HL-60 (cell line): ENCODE measurements around the gene HHIP.

Source experiments
- DNase-seq, 2 experiments: peaks; one replicate each; pipeline ENCODE4 v3.0.0-alpha.2; 2010 to 2020; ENCODE audit warnings: low read depth in 1 of 2, low spot score in 1 of 2
- H3K27ac ChIP-seq: fragments of 250-450 bp; sonication (Bioruptor Pico); replicated peaks from 2 replicates; pipeline ENCODE4 v1.5.1; 2020; ENCODE audit warnings: mild to moderate bottlenecking, moderate library complexity
- H3K27me3 ChIP-seq: fragments of 250-450 bp; sonication (Bioruptor Pico); 2 replicates; pipeline ENCODE4 v1.5.1; 2021; ENCODE audit warnings: mild to moderate bottlenecking, moderate library complexity; ENCODE audit not compliant: insufficient read depth, poor library complexity, severe bottlenecking
- H3K4me3 ChIP-seq: replicated peaks from 2 replicates; pipeline ENCODE4 v1.5.1; 2011; ENCODE audit warnings: mild to moderate bottlenecking, control low read depth, low read length; ENCODE audit not compliant: insufficient read depth
- GABPA ChIP-seq: IDR thresholded peaks from 2 replicates; pipeline ENCODE4 v1.6.1; 2012; ENCODE audit warnings: low read depth
- POLR2AphosphoS5 ChIP-seq: IDR thresholded peaks from 2 replicates; pipeline ENCODE4 v1.6.1; 2012; ENCODE audit warnings: low read depth
- SPI1 ChIP-seq: IDR thresholded peaks from 2 replicates; pipeline ENCODE4 v1.6.1; 2012; ENCODE audit warnings: low read depth, mild to moderate bottlenecking, borderline replicate concordance
- TF ChIP-seq, protein P1 (sequence below): IDR thresholded peaks from 2 replicates; pipeline ENCODE4 v1.6.1; 2012; ENCODE audit warnings: low read depth; ENCODE audit not compliant: insufficient replicate concordance
- TF ChIP-seq, protein P2 (sequence below): IDR thresholded peaks from one replicate; pipeline ENCODE4 v1.5.1; 2011; ENCODE audit warnings: low read length, control low read depth, inconsistent platforms; ENCODE audit not compliant: insufficient read depth

The HHIP gene

GRCh38 chr4:144715230-144715629 lies 69.3 kb downstream of the HHIP start:
- Histone ChIP-seq H3K4me3 (no peak overlapping the region), H3K27ac (no peak overlapping the region), H3K27me3 (no peaks in the 10 kb centered on the region)
- no peak for DNase-seq
- TF ChIP-seq SPI1 (no peak), GABPA (no peak)
- TF ChIP-seq, protein P1, sequence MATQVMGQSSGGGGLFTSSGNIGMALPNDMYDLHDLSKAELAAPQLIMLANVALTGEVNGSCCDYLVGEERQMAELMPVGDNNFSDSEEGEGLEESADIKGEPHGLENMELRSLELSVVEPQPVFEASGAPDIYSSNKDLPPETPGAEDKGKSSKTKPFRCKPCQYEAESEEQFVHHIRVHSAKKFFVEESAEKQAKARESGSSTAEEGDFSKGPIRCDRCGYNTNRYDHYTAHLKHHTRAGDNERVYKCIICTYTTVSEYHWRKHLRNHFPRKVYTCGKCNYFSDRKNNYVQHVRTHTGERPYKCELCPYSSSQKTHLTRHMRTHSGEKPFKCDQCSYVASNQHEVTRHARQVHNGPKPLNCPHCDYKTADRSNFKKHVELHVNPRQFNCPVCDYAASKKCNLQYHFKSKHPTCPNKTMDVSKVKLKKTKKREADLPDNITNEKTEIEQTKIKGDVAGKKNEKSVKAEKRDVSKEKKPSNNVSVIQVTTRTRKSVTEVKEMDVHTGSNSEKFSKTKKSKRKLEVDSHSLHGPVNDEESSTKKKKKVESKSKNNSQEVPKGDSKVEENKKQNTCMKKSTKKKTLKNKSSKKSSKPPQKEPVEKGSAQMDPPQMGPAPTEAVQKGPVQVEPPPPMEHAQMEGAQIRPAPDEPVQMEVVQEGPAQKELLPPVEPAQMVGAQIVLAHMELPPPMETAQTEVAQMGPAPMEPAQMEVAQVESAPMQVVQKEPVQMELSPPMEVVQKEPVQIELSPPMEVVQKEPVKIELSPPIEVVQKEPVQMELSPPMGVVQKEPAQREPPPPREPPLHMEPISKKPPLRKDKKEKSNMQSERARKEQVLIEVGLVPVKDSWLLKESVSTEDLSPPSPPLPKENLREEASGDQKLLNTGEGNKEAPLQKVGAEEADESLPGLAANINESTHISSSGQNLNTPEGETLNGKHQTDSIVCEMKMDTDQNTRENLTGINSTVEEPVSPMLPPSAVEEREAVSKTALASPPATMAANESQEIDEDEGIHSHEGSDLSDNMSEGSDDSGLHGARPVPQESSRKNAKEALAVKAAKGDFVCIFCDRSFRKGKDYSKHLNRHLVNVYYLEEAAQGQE = no peak

DNA sequence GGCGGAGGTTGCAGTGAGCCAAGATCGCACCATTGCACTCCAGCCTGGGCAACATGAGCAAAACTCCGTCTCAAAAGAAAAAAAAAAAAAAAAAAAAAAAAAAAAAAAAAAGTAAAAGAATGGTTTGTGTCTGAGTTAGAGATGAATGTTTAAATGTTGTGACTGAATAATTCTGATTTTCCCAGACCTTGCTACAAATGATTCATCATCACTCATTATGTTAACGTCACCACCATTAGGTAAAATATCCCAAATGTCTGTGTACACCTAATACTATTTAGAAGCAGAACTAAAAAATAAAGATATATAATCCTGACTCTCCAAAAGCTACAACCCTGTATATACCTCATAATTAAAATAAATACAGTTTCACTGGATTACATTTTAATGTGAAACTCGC lies 70.8 kb downstream of the HHIP start:
- Histone ChIP-seq H3K27me3 (no peaks in the 10 kb centered on the region), H3K27ac (no peak overlapping the region), H3K4me3 (no peak overlapping the region)
- no peak for DNase-seq
- TF ChIP-seq GABPA (no peak), SPI1 (no peak), POLR2AphosphoS5 (no peak)
- TF ChIP-seq, protein P1 = no peak

DNA sequence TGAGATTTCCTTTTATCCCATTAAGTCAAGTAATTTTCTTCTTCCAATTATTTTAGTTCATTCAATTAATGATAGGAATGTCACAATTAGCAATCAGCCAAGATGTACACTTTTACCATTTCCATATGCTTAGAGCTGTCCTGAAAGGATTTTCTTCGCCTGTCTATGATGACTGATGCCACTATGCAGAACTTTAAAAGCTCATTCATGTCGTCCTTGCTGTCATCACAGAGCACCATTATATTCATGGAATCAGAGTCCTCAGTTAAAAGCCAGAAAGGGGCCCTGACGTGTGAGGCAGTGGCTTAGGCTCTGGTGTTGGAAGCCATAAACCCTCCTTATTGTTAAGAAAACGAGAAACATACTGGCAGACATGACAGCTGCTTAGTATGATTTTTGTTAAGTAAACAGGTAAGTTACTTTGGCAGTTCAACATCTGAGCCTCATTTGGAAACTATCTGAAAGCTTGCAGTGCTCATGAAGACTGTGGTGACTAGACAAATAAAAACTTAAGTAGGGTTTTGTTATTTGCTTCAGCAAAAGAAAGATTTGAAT lies 73.1 kb downstream of the HHIP start:
- H3K27ac ChIP-seq = no peak overlapping the region
- no peak overlapping the region for H3K4me3 ChIP-seq
- H3K27me3 ChIP-seq = no peaks in the 10 kb centered on the region
- TF ChIP-seq GABPA = no peak
- no peak for TF ChIP-seq SPI1
- no peak for DNase-seq

- Histone ChIP-seq H3K27ac (no peak overlapping the region), H3K27me3 (no peaks in the 10 kb centered on the region), H3K4me3 (no peak overlapping the region)
- no peak for TF ChIP-seq GABPA
- TF ChIP-seq, protein P2, sequence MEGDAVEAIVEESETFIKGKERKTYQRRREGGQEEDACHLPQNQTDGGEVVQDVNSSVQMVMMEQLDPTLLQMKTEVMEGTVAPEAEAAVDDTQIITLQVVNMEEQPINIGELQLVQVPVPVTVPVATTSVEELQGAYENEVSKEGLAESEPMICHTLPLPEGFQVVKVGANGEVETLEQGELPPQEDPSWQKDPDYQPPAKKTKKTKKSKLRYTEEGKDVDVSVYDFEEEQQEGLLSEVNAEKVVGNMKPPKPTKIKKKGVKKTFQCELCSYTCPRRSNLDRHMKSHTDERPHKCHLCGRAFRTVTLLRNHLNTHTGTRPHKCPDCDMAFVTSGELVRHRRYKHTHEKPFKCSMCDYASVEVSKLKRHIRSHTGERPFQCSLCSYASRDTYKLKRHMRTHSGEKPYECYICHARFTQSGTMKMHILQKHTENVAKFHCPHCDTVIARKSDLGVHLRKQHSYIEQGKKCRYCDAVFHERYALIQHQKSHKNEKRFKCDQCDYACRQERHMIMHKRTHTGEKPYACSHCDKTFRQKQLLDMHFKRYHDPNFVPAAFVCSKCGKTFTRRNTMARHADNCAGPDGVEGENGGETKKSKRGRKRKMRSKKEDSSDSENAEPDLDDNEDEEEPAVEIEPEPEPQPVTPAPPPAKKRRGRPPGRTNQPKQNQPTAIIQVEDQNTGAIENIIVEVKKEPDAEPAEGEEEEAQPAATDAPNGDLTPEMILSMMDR = no peak
- TF ChIP-seq, protein P1 = no peak
- no peak for TF ChIP-seq POLR2AphosphoS5
- no peak for TF ChIP-seq SPI1
- DNase-seq = no peak
These were observed 74.5 kb downstream of the HHIP start for GRCh38 chr4:144720491-144720890.

DNA sequence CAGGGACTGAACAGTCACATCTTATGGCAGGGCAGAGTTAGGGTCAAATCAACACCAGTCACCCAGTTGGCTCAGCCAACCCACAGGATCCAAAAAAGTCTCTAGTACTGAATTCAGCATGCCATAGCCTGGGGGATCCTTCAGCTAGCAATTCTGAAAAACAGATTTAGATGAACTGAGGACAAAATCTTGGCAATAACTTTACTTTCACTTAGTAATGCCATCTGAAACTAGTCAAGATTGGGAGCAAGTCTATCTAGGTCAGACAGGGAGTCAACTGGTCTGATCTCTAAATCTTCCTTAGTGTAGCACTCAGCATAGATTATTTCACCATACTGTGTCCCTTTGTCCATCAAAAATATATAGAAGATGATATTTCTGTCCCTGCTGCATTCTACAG lies 76.0 kb downstream of the HHIP start:
- H3K27ac ChIP-seq = no peak overlapping the region
- no peaks in the 10 kb centered on the region for H3K27me3 ChIP-seq
- no peak for DNase-seq
- no peak overlapping the region for H3K4me3 ChIP-seq
- TF ChIP-seq GABPA (no peak), POLR2AphosphoS5 (no peak), SPI1 (no peak)
- TF ChIP-seq, protein P1 = no peak
- TF ChIP-seq, protein P2 = no peak
